ENCODE results near the gene SLC27A2.
A peak's percentile ranks its signal among the peaks of the same experiment; 100 is the strongest.

SLC27A2 gene

GRCh38 chr15:50236433-50236832 lies 54.4 kb downstream of the SLC27A2 start:
- DNase-seq (ENCODE audit: low read depth in 2 of 2, low spot score in 1 of 2) = no peak

DNA sequence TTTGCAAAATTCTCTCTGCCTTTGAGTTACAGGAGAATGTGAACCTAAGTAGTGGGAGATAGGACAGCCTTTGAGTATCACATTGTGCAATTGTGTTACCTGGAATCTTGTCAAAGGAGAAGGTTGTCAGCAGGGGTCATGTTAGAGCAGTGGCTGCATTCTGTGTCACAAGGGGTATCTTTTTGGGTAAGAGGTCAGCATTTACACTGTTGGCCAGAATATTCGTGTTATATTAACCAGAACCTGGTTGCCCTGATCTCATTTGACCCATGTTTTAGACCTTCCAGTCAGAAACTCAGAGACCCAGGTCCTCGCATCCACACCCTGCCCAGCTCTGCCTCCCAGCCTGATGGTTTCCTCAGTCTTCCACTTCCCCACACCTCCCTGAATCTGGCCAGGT lies 56.3 kb downstream of the SLC27A2 start:
- DNase-seq (ENCODE audit: low read depth in 2 of 2, low spot score in 1 of 2) = no peak

DNA sequence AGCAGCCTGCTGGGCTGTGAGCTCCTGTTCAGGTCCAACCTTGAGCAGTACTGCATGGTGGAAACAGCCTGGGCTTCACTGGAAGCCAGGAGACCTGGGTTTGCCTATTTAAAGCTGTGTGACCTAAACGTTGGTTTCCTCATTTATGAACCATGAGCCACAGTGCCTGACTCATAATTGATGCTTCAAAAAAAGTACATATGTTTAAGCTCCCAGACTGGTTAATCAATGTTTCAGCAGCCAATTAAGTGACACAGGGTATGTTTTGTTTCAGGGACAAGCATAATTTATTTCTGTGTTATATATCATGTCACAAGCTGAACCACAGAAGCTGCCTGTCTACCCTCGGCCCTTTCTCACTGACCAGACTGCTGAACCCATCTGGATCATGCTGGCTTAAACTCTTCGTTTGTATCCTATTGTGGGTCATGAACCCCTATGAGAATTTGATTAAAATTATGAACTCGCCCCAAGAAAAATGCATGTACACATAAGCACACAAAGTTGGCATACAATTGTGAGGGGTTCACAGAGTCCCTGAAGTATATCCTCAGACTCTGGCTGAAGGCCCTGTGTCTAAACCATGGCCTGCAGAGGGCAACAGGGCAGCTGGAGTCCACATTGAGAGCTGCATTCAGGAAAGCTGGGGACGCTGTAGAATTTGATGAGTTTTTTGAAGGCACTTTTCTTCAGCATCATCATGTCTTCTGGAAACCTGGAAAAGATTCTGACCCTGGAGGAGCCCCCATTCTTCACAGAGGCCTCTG lies 59.9 kb downstream of the SLC27A2 start:
- DNase-seq (ENCODE audit: low read depth in 2 of 2, low spot score in 1 of 2) = no peak

GRCh38 chr15:50244153-50244552 lies 62.2 kb downstream of the SLC27A2 start:
- no peak for DNase-seq (ENCODE audit: low read depth in 2 of 2, low spot score in 1 of 2)

GRCh38 chr15:50244959-50245624 lies 63.1 kb downstream of the SLC27A2 start:
- no peak for DNase-seq (ENCODE audit: low read depth in 2 of 2, low spot score in 1 of 2)

GRCh38 chr15:50246631-50247030 lies 64.6 kb downstream of the SLC27A2 start:
- DNase-seq (ENCODE audit: low read depth in 2 of 2, low spot score in 1 of 2) = no peak

- peak in 1 of 2 donors; percentile 10 for DNase-seq (ENCODE audit: low read depth in 2 of 2, low spot score in 1 of 2)
These were observed 66.0 kb downstream of the SLC27A2 start for GRCh38 chr15:50247819-50248655.

GRCh38 chr15:50248994-50249582 lies 67.1 kb downstream of the SLC27A2 start:
- no peak for DNase-seq (ENCODE audit: low read depth in 2 of 2, low spot score in 1 of 2)

DNA sequence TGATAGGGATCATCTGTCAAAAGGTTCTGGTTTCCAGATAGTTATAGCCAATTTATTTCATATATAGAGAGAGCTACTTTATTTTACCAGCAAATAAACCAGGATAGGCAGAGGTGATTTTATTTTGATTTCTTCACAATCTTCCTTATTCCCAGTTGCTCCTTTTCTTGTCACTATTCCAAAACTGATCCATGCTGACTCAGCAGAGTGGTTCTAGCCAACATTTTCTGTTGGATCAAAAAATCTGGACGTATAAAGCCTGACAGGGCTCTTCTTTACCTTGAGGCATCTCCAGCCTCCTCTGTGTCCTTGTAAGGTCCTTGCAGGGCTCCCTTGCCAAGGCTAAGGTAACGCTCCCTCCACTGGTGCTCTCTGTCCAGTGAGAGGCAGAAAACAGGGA lies 67.7 kb downstream of the SLC27A2 start:
- DNase-seq (ENCODE audit: low read depth in 2 of 2, low spot score in 1 of 2) = no peak

GRCh38 chr15:50250760-50251394 lies 68.9 kb downstream of the SLC27A2 start:
- no peak for DNase-seq (ENCODE audit: low read depth in 2 of 2, low spot score in 1 of 2)

DNA sequence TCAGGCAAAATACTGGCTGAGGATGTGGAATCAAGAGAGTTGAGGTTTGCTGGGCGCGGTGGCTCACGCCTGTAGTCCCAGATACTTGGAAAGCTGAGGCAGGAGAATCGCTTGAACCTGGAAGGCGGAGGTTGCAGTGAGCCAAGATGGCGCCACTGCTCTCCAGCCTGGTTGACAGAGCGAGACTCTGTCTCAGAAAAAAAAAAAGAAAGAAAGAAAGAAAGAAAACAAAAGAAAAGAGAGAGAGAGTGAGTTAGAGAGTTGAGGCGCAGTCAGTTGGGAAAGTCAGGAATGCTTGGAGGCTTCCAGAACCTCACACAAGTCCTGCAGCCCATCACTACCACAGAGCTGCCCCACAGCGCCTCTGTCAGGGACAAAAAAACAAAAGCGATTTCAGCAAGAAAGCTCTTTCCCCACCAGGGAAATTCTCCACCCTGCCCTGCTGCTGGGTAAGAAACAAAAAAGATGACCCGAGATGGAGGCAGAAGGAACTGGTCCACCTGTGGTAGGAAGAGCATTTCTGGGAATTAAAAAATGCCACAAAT lies 69.7 kb downstream of the SLC27A2 start:
- no peak for DNase-seq (ENCODE audit: low read depth in 2 of 2, low spot score in 1 of 2)

- DNase-seq (ENCODE audit: low read depth in 2 of 2, low spot score in 1 of 2) = no peak
These were observed 70.6 kb downstream of the SLC27A2 start for GRCh38 chr15:50252556-50252955.

DNA sequence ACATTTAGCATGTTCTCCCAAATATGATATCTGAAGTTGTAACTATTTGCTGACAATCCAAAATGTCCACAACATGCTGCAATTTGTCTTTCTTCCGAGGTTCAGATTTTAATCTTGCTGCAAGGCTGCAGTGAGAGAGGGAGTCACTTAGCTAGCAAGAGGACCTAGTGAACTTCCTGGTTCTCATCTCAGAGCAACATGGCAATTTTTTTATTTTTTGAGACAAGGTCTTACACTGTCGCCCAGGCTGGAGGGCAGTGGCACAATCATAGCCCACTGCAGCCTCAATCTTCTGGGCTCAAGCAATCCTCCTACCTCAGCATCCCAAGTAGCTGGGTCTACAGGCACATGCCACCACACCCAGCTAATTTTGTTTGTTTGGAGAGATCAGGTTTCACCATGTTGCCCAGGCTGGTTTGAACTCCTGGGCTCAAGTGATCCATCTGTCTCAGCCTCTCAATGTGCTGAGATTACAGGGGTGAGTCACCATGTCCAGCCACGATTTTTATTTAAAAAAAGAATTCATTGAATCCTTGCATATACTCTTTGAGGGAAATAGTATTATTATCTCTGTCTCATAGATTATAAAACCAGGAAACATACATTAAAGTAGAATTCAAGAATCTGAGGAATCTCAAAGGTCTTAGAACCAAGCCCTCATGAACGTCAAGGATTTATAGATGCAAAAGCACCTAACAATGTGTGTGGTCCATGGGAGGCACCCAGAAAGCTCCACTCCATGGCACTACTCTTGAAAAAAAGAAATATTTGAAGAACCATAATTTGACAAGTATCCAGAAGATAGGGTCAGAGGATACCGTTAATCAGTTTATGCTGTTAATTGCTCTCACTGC lies 74.4 kb downstream of the SLC27A2 start:
- no peak for DNase-seq (ENCODE audit: low read depth in 2 of 2, low spot score in 1 of 2)

DNA sequence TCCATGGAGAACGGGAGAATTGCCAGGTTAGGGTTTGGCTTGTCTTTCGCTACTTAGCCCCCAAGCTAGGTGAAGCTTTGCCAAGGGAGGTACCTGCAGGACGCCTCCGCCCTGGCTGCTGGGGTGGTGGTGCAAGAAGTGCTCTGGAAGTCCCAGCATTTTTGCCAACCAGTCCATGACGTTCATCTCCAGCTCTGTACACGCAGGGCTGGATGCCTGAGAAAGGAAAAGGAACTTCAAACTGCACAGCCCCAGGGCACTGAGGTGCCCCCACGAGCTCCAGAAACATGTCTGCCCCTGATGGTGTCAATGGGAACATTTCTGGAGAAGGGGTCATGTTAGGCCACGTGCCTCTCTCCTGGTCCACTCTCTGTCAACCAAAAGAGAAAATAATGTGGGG lies 75.3 kb downstream of the SLC27A2 start:
- DNase-seq (ENCODE audit: low read depth in 2 of 2, low spot score in 1 of 2) = no peak

DNA sequence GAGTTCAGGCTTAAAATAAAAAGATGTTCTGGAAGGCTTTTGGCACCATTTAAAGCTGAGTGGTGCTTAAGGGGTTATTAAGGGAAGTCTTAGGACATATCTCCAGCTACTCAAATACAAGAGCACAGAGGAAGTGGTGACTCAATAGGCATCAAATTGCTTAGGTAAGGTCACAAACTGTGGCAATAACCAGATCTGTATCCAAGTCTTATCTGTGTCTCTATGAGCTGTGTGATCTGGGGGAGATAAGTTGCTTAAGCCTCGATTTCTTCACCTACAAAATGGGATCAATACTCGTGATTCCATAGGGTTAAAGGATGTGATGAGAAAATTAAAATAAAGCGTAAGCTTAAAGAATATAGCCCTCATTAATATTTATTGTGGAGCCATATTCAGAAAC lies 75.9 kb downstream of the SLC27A2 start:
- no peak for DNase-seq (ENCODE audit: low read depth in 2 of 2, low spot score in 1 of 2)

DNA sequence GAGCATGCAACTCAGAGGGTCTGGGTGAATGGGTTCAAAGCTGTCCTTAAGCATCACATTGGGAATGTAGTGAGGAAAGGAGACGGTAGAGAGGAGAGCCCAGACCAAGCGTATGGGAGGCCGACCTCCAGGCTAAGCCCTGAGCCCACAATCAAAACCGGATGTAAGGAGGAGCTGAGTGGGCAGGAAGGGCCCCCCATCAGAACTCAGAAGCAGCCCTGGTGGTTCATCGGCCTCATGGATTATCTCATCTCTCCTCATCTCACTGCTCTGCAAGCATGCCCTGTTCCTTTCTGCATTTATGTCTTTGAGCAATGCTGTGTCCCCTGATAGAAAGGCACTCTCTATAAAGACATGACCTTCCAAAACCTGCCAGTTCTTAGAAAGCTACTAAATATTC lies 77.3 kb downstream of the SLC27A2 start:
- DNase-seq (ENCODE audit: low read depth in 2 of 2, low spot score in 1 of 2) = no peak

- DNase-seq (ENCODE audit: low read depth in 2 of 2, low spot score in 1 of 2) = no peak
These were observed 79.0 kb downstream of the SLC27A2 start for GRCh38 chr15:50260969-50261496.

GRCh38 chr15:50261981-50262380 lies 80.0 kb downstream of the SLC27A2 start:
- DNase-seq (ENCODE audit: low read depth in 2 of 2, low spot score in 1 of 2) = no peak

DNA sequence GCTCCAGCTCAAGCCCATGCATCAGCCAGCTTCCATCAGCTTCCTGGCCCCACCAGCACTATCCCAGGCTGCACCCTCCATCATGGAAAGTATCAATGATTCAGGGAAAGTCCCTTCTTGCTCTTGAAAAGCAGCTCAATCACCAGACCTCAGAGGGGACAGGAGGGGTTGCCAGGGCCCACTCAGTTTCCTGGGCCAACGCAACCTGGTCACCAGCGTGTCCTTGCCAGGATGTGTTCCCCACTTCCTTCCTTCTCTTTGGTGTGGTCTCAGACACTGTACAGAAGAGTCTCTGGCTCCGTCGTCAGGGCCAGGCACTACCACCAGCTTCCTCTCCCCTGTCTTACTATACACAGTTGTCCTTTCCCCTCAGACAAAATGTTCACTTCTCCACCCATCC lies 80.5 kb downstream of the SLC27A2 start:
- DNase-seq (ENCODE audit: low read depth in 2 of 2, low spot score in 1 of 2) = peak; percentile 6 to 24

DNA sequence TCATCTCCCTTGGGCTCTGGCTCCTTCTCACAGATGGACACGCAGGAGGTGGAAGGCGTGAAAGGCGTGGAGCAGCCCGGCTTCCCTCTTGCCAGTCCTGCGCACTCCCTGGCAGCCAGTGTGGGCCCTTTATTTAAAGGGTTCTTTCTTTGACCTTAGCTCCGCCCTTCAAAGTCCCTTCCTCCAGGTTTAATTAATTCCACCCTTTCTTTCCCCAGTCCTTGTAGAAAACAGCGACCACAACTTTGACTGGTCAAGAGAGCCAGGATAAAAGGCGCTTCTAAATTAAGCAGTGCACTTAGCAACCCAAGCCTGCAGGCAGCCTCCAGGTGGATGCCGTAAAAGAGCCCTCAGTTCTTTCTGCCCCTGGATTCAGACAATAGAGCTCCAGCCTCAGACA lies 83.6 kb downstream of the SLC27A2 start, which contains the start of gene HDC:
TSS of gene HDC (minus strand) at position 107 of the 400 bp plus-strand sequence. CDS start at position 4, 103 bp downstream.
- no peak for DNase-seq (ENCODE audit: low read depth in 2 of 2, low spot score in 1 of 2)

All from stimulated activated CD8-positive, alpha-beta memory T cell treated with anti-CD3 and anti-CD28 coated beads, Interleukin-4, amount 100 ng/mL, for 4 hours (primary cell).